Esophagus muscularis mucosa (tissue), 2 donors: ENCODE data around the gene SLC35B2.

ENCODE experiments used
- EP300 ChIP-seq: sonication (generic); formaldehyde crosslinking; IDR thresholded peaks from one replicate; pipeline ENCODE4 v1.6.1; 2017; ENCODE audit warnings: antibody characterized with exemption
- POLR2A ChIP-seq: fragments of 450-650 bp; IDR thresholded peaks from one replicate; pipeline ENCODE4 v1.6.1; 2017; ENCODE audit warnings: antibody characterized with exemption, moderate library complexity, mild to moderate bottlenecking, low read depth

DNA sequence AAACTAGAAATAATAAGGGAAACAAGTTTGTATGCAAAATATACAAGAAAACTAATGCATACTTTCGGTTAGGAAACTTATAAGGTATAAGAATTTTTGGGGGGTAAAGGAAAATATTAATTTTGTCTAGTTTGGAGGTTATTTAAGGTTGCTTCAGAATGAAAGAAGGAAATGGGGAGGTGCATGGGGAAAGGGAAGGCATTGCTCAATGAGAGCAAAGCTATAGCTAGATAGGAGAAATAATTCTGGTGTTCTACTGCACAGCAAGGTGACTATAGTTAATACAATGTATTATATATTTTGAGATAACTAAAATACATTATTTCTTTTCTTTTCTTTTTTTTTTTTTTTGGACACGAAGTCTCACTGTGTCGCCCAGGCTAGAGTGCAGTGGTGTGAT is 46.0 kb downstream of the SLC35B2 start:
- TF ChIP-seq POLR2A (no peak), EP300 (no peak)
